Measurements from ENCODE around the gene LCN15. TPM values are rescaled to one million over a fixed set of nuclear protein-coding genes. Genes with fewer than 3 reads are reported as not detected.
"Not testable (repeated sequence)": the region's sequence is repeated elsewhere in the genome, so short reads cannot be mapped to it uniquely, and the experiment has no call there.

The LCN15 gene
- total RNA-seq, 1 experiment from 2014 or later = not detected

DNA sequence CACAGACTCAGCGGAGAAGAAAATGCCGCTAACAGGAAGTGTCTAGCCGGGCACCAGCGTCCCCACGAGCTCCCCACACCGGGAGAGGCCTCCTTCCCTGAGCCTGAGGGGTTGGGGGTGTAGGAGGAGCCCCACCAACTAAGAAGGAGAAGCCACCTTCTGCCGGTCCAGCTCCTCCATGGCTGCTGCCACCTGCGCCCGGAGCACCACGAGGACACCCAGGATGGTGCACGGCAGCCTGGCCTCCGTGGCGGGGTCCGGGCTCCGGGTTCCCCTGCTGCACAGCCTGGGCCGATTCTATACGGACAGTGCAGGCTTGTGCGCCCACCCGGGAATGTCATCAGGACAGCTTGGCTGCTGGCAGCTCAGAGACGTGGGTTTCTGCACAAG lies 6.6 kb downstream of the LCN15 start:
- no peak overlapping the region for H3K4me3 Mint-ChIP-seq (ENCODE audit: low read depth, unreplicated experiment)
- BruUV-seq (replicated peaks) = no TSS peak
- peaks cover 27% of the 10 kb centered on the region for H3K27me3 Mint-ChIP-seq (ENCODE audit: unreplicated experiment)
- no peaks in the 10 kb centered on the region for H3K36me3 Mint-ChIP-seq (ENCODE audit: insufficient read depth, unreplicated experiment)
- H3K4me1 Mint-ChIP-seq (ENCODE audit: low read depth, unreplicated experiment) = no peaks in the 10 kb centered on the region
- CTCF ChIA-PET = no interaction called here
- intact Hi-C loops (cut with micrococcal nuclease; ENCODE audit: unreplicated experiment) = no loop called here
- DNase-seq = no peak
- H3K9me3 Mint-ChIP-seq (ENCODE audit: low read depth, unreplicated experiment) = peaks cover under 1% of the 10 kb centered on the region
- no peak overlapping the region for H3K27ac Mint-ChIP-seq (ENCODE audit: unreplicated experiment)
- TF ChIP-seq, protein P1, sequence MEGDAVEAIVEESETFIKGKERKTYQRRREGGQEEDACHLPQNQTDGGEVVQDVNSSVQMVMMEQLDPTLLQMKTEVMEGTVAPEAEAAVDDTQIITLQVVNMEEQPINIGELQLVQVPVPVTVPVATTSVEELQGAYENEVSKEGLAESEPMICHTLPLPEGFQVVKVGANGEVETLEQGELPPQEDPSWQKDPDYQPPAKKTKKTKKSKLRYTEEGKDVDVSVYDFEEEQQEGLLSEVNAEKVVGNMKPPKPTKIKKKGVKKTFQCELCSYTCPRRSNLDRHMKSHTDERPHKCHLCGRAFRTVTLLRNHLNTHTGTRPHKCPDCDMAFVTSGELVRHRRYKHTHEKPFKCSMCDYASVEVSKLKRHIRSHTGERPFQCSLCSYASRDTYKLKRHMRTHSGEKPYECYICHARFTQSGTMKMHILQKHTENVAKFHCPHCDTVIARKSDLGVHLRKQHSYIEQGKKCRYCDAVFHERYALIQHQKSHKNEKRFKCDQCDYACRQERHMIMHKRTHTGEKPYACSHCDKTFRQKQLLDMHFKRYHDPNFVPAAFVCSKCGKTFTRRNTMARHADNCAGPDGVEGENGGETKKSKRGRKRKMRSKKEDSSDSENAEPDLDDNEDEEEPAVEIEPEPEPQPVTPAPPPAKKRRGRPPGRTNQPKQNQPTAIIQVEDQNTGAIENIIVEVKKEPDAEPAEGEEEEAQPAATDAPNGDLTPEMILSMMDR (IDR thresholded peaks at IDR 0.05; ENCODE audit: unreplicated experiment) = no peak

DNA sequence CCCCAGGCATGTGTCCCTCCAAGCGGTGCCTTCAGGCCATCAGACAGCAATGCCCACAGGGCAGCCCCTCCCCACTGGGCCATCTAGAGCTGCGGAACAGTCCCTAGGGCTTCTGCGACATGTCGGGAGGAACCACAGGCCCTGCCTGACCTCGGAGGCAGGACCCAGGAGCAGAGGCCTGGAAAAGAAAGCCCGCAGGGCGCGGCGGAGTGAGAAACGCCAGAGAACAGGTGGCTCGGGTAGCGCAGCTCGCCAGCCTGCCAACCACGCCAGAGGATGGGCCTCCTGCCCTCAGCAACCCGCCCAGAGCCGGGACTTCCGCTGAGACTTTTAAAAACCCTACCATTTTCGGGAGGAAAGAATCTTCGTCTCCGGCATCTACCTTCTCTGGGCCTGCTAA lies 7.0 kb downstream of the LCN15 start:
- H3K4me1 Mint-ChIP-seq (ENCODE audit: low read depth, unreplicated experiment) = no peaks in the 10 kb centered on the region
- H3K36me3 Mint-ChIP-seq (ENCODE audit: insufficient read depth, unreplicated experiment) = no peaks in the 10 kb centered on the region
- H3K9me3 Mint-ChIP-seq (ENCODE audit: low read depth, unreplicated experiment) = peaks cover 4% of the 10 kb centered on the region
- no peak for DNase-seq
- intact Hi-C loops (cut with micrococcal nuclease; ENCODE audit: unreplicated experiment) = no loop called here
- CTCF ChIA-PET = no interaction called here
- TF ChIP-seq, protein P1 (IDR thresholded peaks at IDR 0.05; ENCODE audit: unreplicated experiment) = no peak
- H3K27ac Mint-ChIP-seq (ENCODE audit: unreplicated experiment) = no peak overlapping the region
- no peak overlapping the region for H3K4me3 Mint-ChIP-seq (ENCODE audit: low read depth, unreplicated experiment)
- BruUV-seq (replicated peaks) = no TSS peak
- H3K27me3 Mint-ChIP-seq (ENCODE audit: unreplicated experiment) = peaks cover 31% of the 10 kb centered on the region

DNA sequence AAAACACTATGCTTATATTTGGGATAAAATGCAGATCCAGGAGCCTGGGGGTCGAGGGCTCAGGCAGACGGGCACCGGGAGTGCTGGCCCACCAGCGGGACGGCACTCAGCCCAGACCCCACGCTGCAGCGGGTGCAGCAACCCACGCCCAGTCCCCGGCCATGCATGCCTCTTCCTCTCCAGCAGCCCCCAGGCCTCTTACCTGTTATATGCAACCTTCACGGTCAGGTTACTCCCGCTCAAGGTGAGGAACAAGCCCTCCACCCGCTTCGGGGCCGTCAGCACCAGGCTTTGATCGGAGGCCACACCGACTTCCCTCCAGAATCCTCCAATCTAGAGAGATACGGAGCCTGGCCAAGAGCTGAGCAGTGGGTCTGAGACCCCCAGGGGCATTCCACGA lies 7.5 kb downstream of the LCN15 start:
- Mint-ChIP-seq H3K27ac (ENCODE audit: unreplicated experiment) (no peak overlapping the region), H3K36me3 (ENCODE audit: insufficient read depth, unreplicated experiment) (no peaks in the 10 kb centered on the region), H3K9me3 (ENCODE audit: low read depth, unreplicated experiment) (peaks cover 4% of the 10 kb centered on the region), H3K4me3 (ENCODE audit: low read depth, unreplicated experiment) (no peak overlapping the region), H3K4me1 (ENCODE audit: low read depth, unreplicated experiment) (no peaks in the 10 kb centered on the region), H3K27me3 (ENCODE audit: unreplicated experiment) (peaks cover 36% of the 10 kb centered on the region)
- intact Hi-C loops (cut with micrococcal nuclease; ENCODE audit: unreplicated experiment) = no loop called here
- TF ChIP-seq, protein P1 (IDR thresholded peaks at IDR 0.05; ENCODE audit: unreplicated experiment) = no peak
- CTCF ChIA-PET = no interaction called here
- DNase-seq = no peak
- no TSS peak for BruUV-seq (replicated peaks)

DNA sequence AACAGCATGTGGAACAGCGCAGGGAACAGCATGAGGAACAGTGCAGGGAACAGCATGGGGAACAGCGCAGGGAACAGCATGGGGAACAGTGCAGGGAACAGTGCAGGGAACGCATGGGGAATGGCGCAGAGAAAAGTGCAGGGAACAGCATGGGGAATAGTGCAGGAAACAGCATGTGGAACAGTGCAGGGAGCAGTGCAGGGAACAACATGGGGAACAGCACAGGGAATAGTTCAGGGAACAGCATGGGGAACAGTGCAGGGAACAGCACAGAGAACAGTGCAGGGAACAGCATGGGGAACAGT lies 8.2 kb downstream of the LCN15 start:
- TF ChIP-seq, protein P1 (IDR thresholded peaks at IDR 0.05; ENCODE audit: unreplicated experiment) = no peak
- intact Hi-C loops (cut with micrococcal nuclease; ENCODE audit: unreplicated experiment) = no loop called here
- CTCF ChIA-PET = no interaction called here
- H3K36me3 Mint-ChIP-seq (ENCODE audit: insufficient read depth, unreplicated experiment) = no peaks in the 10 kb centered on the region
- DNase-seq = no peak
- peaks cover 39% of the 10 kb centered on the region for H3K27me3 Mint-ChIP-seq (ENCODE audit: unreplicated experiment)
- H3K4me1 Mint-ChIP-seq (ENCODE audit: low read depth, unreplicated experiment) = no peaks in the 10 kb centered on the region
- H3K4me3 Mint-ChIP-seq (ENCODE audit: low read depth, unreplicated experiment) = no peak overlapping the region
- no TSS peak for BruUV-seq (replicated peaks)
- H3K9me3 Mint-ChIP-seq (ENCODE audit: low read depth, unreplicated experiment) = peaks cover 4% of the 10 kb centered on the region
- H3K27ac Mint-ChIP-seq (ENCODE audit: unreplicated experiment) = no peak overlapping the region

DNA sequence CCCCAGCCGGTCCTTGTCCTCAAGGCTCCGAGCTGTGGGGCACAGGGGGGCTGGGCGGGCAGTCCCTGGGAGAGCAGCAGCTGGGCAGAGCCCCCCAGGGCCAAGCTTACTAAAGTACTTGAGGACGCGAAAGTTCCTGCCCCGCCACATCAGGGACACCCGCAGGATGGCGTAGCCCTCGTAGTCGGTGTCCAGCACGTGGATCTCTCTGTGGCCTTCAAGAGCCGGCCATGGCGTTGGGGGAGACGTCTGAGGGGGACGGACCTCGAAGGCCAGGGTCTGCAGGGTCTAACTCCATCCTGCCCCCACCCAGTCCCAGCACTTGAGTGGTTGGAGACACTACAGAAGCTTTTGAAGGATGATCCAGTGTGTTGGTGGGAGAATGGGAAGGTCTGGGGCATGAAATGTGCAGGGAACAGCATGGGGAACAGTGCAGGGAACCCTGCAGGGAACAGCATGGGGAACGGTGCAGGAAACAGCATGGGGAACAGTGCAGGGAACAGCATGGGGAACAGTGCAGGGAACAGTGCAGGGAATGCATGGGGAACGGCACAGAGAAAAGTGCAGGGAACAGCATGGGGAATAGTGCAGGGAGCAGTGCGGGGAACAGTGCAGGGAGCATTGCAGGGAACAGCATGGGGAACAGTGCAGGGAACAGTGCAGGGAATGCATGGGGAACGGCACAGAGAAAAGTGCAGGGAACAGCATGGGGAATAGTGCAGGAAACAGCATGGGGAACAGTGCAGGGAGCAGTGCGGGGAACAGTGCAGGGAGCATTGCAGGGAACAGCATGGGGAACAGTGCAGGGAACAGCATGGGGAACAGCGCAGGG lies 8.8 kb downstream of the LCN15 start:
- peaks cover 39% of the 10 kb centered on the region for H3K27me3 Mint-ChIP-seq (ENCODE audit: unreplicated experiment)
- H3K4me3 Mint-ChIP-seq (ENCODE audit: low read depth, unreplicated experiment); DNase-seq; H3K9me3 Mint-ChIP-seq (ENCODE audit: low read depth, unreplicated experiment); BruUV-seq (replicated peaks); CTCF ChIA-PET; H3K4me1 Mint-ChIP-seq (ENCODE audit: low read depth, unreplicated experiment); H3K36me3 Mint-ChIP-seq (ENCODE audit: insufficient read depth, unreplicated experiment); H3K27ac Mint-ChIP-seq (ENCODE audit: unreplicated experiment); intact Hi-C loops (cut with micrococcal nuclease; ENCODE audit: unreplicated experiment): not testable (repeated sequence)
